ENCODE data around the gene TAS2R20. TPM values are rescaled to one million over a fixed set of nuclear protein-coding genes. Genes with fewer than 3 reads are reported as not detected.

Gene TAS2R20
- total RNA-seq, 1 donor from 2014 or later: 4.0 TPM

GRCh38 chr12:11026118-11026517 lies 28.0 kb upstream of the TAS2R20 start:
- TF ChIP-seq CTCF (IDR thresholded peaks at IDR 0.05; ENCODE audit: unreplicated experiment): no peak
- Mint-ChIP-seq H3K4me1 (ENCODE audit: low read depth) (peaks cover 1% of the 10 kb centered on the region), H3K4me3 (ENCODE audit: low read depth) (no peak overlapping the region), H3K27ac (no peak overlapping the region), H3K27me3 (no peaks in the 10 kb centered on the region), H3K36me3 (ENCODE audit: insufficient read depth) (peaks cover 27% of the 10 kb centered on the region), H3K9me3 (ENCODE audit: low read depth) (peaks cover 9% of the 10 kb centered on the region)
- no peak for DNase-seq (ENCODE audit: low spot score, unreplicated experiment)

DNA sequence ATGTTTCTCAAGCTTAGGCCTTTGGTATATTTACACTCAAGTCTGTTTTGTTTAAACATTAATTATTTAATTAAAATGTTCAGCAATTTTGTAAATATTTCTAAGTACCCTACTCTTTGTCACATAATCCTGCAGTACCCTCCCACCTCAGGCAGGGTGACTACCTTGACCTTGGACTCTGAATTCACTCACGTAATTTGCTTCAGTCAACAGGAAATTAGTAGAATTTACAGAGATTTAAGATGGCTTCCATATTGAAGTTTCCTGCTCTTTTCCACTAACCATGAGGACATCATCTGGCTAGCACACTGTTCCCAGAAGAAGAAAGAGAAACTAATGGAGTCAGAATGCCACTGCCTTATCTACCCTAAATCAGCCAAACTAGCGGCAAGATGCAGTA lies 25.3 kb upstream of the TAS2R20 start:
- Mint-ChIP-seq H3K4me1 (ENCODE audit: low read depth) (peaks cover 5% of the 10 kb centered on the region), H3K9me3 (ENCODE audit: low read depth) (peaks cover 9% of the 10 kb centered on the region), H3K27ac (no peak overlapping the region), H3K36me3 (ENCODE audit: insufficient read depth) (peaks cover 28% of the 10 kb centered on the region), H3K27me3 (no peaks in the 10 kb centered on the region), H3K4me3 (ENCODE audit: low read depth) (no peak overlapping the region)
- TF ChIP-seq CTCF (IDR thresholded peaks at IDR 0.05; ENCODE audit: unreplicated experiment): no peak
- DNase-seq (ENCODE audit: low spot score, unreplicated experiment): no peak

DNA sequence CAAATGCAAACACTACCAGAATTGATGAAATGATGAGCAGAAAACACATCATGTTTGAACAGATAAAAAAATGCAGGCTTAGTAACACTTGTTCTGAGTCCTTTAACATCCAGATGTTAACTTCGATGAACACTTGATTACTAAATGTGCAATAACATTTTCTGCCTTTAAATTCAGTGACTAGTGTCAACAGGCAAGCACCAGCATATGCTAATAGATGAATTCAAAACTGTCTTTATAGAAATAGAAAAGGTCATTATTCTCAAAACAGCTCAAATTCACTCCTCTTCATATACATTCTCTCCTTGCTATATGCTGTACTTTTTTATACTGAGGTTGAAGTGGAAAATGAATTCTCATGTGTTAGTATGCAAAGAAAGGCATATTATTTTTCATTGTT lies 24.4 kb upstream of the TAS2R20 start, which contains the start of gene TAS2R19:
TSS of gene TAS2R19 (minus strand) at position 101 of the 400 bp plus-strand sequence. CDS start at position 52, 49 bp downstream.
- Mint-ChIP-seq H3K36me3 (ENCODE audit: insufficient read depth) (peaks cover 26% of the 10 kb centered on the region), H3K27me3 (no peaks in the 10 kb centered on the region), H3K4me1 (ENCODE audit: low read depth) (peaks cover 5% of the 10 kb centered on the region), H3K27ac (no peak within 1 kb of the TSS), H3K4me3 (ENCODE audit: low read depth) (no peak within 1 kb of the TSS), H3K9me3 (ENCODE audit: low read depth) (peaks cover 9% of the 10 kb centered on the region)
- TF ChIP-seq CTCF (IDR thresholded peaks at IDR 0.05; ENCODE audit: unreplicated experiment): no peak
- no peak for DNase-seq (ENCODE audit: low spot score, unreplicated experiment)

- Mint-ChIP-seq H3K9me3 (ENCODE audit: low read depth) (no peaks in the 10 kb centered on the region), H3K27ac (no peak overlapping the region), H3K36me3 (ENCODE audit: insufficient read depth) (peaks cover 9% of the 10 kb centered on the region), H3K4me1 (ENCODE audit: low read depth) (peaks cover 16% of the 10 kb centered on the region), H3K4me3 (ENCODE audit: low read depth) (no peak overlapping the region), H3K27me3 (no peaks in the 10 kb centered on the region)
- no peak for DNase-seq (ENCODE audit: low spot score, unreplicated experiment)
- TF ChIP-seq CTCF (IDR thresholded peaks at IDR 0.05; ENCODE audit: unreplicated experiment): no peak
Observed at GRCh38 chr12:11016937-11017336, 18.8 kb upstream of the TAS2R20 start.

GRCh38 chr12:11015775-11016430 lies 17.8 kb upstream of the TAS2R20 start:
- no peak for TF ChIP-seq CTCF (IDR thresholded peaks at IDR 0.05; ENCODE audit: unreplicated experiment)
- no peaks in the 10 kb centered on the region for H3K27me3 Mint-ChIP-seq
- no peaks in the 10 kb centered on the region for H3K9me3 Mint-ChIP-seq (ENCODE audit: low read depth)
- no peak overlapping the region for H3K4me3 Mint-ChIP-seq (ENCODE audit: low read depth)
- H3K4me1 Mint-ChIP-seq (ENCODE audit: low read depth): peaks cover 15% of the 10 kb centered on the region
- H3K27ac Mint-ChIP-seq: no peak overlapping the region
- peaks cover 9% of the 10 kb centered on the region for H3K36me3 Mint-ChIP-seq (ENCODE audit: insufficient read depth)
- DNase-seq (ENCODE audit: low spot score, unreplicated experiment): no peak
